Stomach (tissue), 4 donors: ENCODE measurements around the gene DZIP1.

ENCODE experiments used
- CTCF ChIP-seq, 7 experiments: fragments of 450-650 bp in 4 of 7; fragments of 200-600 bp in 3 of 7; sonication (generic) in 3 of 7; IDR thresholded peaks; one replicate each; pipeline ENCODE4 v1.5.1; 2016 to 2019; ENCODE audit warnings: antibody characterized with exemption in 7 of 7, control low read depth in 2 of 7, mild to moderate bottlenecking in 1 of 7
- EP300 ChIP-seq: sonication (generic); formaldehyde crosslinking; IDR thresholded peaks from one replicate; pipeline ENCODE4 v1.6.1; 2017; ENCODE audit warnings: antibody characterized with exemption
- POLR2A ChIP-seq, 4 donors: fragments of 450-650 bp; IDR thresholded peaks; one replicate each; pipeline ENCODE4 v1.6.1; 2016; ENCODE audit warnings: antibody characterized with exemption in 4 of 4, control low read depth in 2 of 4, mild to moderate bottlenecking in 1 of 4, moderate library complexity in 1 of 4

- TF ChIP-seq CTCF (IDR thresholded peaks at IDR 0.05) (peak in 5 of 7 experiments; percentile 22 to 67 (median 46)), POLR2A (IDR thresholded peaks at IDR 0.05) (no peak), EP300 (no peak)
These were observed 20.5 kb downstream of the DZIP1 start for GRCh38 chr13:95624020-95624419.
